HG02973 (cell line): ENCODE results near the gene FNDC1.

ENCODE experiments used
- ATAC-seq: cut with Tn5 transposase; IDR thresholded peaks from one replicate; pipeline ENCODE4 v1.9.1; 2021; ENCODE audit warnings: moderate library complexity; ENCODE audit not compliant: unreplicated experiment

FNDC1 gene

GRCh38 chr6:159304641-159305040 lies 135.4 kb downstream of the FNDC1 start:
- ATAC-seq, result no peak

DNA sequence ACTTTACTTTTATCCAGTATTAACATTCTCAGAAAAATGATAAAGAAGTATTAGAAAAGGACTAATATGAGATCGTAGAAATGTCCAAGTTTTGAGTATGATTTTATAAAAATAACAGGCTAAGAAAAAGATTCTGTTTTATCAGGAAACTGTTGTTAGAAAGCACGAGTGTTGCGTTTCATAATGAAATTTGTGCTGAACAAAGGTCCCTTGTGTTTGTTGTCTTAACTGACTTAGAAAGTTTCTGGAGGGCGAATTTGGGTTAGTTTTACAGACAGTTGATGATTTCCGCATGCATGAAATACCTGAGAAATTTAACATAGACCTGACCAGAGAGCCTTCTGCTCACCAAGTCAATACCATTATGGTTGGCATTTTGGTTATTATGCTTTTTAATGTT lies 136.0 kb downstream of the FNDC1 start:
- no peak for ATAC-seq

DNA sequence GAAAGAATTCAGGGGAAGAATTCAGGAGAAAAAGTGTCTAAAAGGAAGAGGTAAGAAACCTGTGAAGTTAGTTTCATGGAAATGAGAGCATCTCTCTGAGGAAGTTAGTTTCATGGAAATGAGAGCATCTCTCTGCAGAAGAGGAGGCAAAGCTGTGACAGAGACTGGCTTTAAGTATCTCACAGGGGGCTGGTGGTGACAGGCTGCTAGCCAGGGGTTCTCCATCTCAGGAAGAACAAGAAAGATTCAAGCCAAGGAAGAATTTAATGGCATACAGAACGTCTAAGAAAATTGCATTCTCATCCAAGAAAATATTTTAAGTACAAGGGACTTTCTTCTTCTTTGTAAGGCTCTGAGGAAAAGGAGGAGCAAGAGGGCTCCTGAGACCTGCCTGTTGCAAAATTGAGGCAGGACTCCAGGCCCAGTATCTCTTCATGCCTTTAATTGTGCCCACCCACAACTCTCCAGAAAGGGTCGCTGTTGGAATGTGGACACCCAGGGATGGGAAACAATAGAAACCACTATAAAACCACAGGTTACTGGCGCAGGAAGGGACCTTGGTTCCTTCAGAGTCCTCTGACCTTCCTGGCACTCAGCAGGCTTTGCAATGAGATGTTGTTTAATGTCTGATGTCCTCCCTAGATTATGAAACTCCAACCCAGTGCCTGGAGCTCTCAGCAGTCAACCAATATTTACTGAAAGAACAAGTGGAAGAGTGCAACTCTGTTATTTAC lies 136.8 kb downstream of the FNDC1 start:
- ATAC-seq, result no peak

DNA sequence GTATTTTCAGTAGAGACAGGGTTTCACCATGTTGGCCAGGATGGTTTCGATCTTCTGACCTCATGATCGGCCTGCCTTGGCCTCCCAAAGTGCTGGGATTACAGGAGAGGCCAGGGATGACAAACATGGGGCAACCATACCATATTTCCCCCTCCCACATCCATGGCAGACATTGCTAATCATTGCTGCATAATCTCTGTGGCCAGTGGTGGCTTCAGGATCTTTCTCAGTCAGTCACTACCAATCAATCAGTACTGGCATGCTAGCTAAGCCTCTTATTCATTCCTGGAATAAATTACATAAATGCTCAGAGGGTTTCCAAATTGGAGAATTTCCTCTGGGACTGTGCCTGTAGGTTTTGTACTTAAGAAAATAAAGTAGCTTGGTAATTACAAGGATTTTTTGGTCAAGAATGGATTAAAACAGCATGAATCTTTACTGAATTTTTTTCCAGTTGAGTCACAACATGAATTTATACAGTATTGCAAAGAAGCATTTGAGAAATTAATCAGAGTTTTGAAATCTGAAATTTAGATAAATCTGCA lies 138.1 kb downstream of the FNDC1 start:
- no peak for ATAC-seq

- ATAC-seq, result no peak
These were observed 139.0 kb downstream of the FNDC1 start for GRCh38 chr6:159308198-159308597.

DNA sequence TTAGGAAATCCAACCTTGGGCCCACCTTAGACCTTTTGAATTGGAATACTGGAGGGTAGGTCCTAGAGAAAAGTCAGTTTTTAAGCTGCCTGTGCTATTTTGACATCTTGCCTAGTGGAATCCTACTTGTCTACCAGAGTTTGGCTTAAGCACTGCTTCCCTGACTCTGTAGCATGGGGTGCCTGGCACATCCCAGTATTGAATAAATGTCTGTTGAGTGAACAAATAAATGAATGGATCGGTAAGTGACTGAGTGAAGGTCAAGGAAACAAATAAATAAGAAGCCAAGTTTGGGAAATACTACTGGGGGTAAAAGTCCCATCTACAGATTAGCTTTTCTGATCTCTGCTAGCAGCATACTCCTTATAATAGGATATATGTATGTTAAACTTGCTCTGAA lies 140.5 kb downstream of the FNDC1 start:
- no peak for ATAC-seq

DNA sequence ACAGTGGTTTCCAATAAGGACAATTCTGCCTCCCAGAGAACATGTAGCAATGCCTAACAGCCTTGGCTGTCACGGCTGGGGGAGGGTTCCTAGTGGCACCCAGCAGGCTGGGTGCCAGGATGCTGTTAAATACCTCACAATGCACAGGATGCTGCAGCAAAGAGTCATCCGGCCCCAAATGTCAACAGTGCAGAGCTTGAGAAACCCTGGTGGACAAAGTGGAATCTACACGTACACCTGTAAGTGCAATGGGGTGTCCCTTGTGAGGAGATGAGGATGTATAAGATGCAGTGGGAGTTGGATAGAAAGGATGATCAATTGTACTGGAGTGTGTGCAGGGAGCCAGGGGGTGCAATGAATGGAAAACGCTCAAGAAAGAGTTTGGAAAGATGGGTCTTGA lies 142.4 kb downstream of the FNDC1 start:
- no peak for ATAC-seq

DNA sequence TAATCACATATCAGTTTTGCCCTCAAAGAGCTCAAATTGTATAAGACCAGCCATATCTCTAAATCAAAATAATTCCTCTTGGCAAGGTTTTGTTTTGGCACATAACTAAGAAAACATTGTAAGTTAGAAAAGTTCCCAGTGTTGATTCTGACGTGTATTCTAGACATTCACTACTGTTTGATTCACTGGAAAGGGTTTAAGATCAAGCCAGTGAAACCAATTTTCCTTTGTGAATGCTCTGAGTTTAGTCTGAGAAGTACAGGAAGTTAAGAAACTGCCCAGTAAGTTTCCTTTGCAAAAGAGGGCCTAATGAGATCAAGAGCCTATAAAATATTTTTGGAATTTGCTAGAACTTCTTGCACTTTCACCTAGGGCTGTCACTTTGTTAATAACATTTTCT lies 143.0 kb downstream of the FNDC1 start:
- ATAC-seq, result no peak

DNA sequence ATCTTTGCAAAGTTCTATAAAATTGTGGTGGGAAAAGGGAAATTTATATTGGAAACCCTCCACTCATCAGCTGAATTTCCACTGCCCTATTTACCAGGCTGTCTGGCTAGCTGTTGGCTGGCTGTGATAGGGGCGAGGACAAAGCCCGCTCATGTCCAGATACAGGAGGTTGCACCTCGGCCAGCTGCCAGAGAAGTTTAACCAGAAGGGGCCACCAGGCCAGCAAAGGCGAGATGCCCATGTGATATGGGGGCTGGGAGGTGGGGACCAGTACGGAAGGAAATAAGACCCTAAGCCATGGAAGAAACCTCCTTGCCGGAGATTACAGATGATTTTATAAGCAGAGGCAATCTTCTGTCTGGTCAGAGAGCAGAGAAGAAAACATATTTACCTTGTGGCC lies 143.8 kb downstream of the FNDC1 start:
- ATAC-seq, result no peak

DNA sequence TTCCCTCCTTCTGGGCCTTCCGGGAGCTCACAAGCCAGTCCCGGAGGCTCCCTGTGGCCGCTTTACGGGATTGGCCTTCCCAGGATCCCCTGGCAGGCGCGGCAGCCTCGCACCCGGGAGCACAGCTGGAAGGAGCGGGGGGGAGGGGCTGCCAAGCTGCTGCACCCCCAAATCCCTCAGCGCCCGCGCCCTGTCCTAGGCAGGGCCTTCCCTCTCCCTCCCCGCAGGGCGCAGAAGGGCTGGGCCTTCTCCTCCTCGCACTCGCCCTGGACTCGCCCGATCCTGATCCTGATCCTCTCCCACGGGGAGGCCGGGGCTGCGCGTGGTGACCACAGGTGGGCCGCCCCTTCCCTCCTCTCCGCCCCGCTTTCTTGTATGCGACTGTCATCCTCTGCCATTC lies 146.4 kb downstream of the FNDC1 start:
- ATAC-seq, result no peak

- ATAC-seq, result no peak
These were observed 148.2 kb downstream of the FNDC1 start for GRCh38 chr6:159317430-159317829.

- ATAC-seq, result no peak
These were observed 152.1 kb downstream of the FNDC1 start for GRCh38 chr6:159321267-159321666.
